Type B pancreatic cell (in vitro differentiated cells): ENCODE results near the gene SPATA3. TPM values are rescaled to one million over a fixed set of nuclear protein-coding genes. Genes with fewer than 3 reads are reported as not detected.

Experiments
- DNase-seq: peaks from one replicate; pipeline ENCODE4 v3.0.0; 2021; ENCODE audit warnings: mixed read lengths; ENCODE audit not compliant: unreplicated experiment; ENCODE audit errors: extremely low spot score
- H3K27ac Mint-ChIP-seq: 2 replicates; pipeline ENCODE4 v1.8.0; 2021; ENCODE audit warnings: mild to moderate bottlenecking, mixed read lengths
- H3K27me3 Mint-ChIP-seq: 2 replicates; pipeline ENCODE4 v1.8.0; 2021; ENCODE audit warnings: mixed read lengths
- H3K36me3 Mint-ChIP-seq: 2 replicates; pipeline ENCODE4 v1.8.0; 2021; ENCODE audit warnings: mixed read lengths
- H3K4me1 Mint-ChIP-seq: one replicate; pipeline ENCODE4 v1.8.0; 2021; ENCODE audit warnings: mixed read lengths; ENCODE audit not compliant: unreplicated experiment
- H3K4me3 Mint-ChIP-seq: 2 replicates; pipeline ENCODE4 v1.8.0; 2021; ENCODE audit warnings: mild to moderate bottlenecking, mixed read lengths
- H3K9me3 Mint-ChIP-seq: 2 replicates; pipeline ENCODE4 v1.8.0; 2021; ENCODE audit warnings: mixed read lengths
- total RNA-seq: library from RNA; stranded (reverse); gene quantifications from 2 replicates; pipeline ENCODE4 v1.2.1, GENCODE V29; 2021; ENCODE audit warnings: low replicate concordance
- TF ChIP-seq, protein P1 (sequence below): fragments of 200-600 bp; sonication (generic); conservative IDR thresholded peaks from 2 replicates; pipeline ENCODE4 v1.5.0; 2021; ENCODE audit warnings: antibody characterized with exemption, mild to moderate bottlenecking

The SPATA3 gene
- total RNA-seq, 1 donor from 2014 or later, result not detected

DNA sequence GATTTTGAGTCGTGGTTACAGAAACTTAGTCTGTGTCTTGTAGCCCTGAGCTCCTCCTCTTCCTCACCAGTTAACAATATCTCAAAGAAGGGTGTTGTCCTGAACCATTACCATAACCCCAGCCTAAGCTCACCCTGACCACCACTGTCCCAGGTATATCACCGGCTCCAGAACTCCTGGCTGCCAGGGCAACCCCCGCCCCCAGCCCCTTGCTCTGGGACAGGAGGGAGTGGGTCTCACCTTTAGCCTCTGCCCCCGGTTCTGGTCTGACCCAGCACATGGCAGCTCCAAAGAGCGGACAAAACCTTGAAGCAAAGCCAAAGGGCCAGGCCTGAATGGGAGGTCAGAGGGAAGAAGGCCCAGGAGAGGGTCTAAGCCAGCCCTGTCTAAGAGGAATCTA is 55.2 kb downstream of the SPATA3 start:
- Mint-ChIP-seq H3K4me3 (peak overlapping the region; percentile 53), H3K9me3 (no peaks in the 10 kb centered on the region), H3K27me3 (peaks cover 23% of the 10 kb centered on the region), H3K36me3 (no peaks in the 10 kb centered on the region), H3K4me1 (peaks cover 9% of the 10 kb centered on the region), H3K27ac (peak overlapping the region; percentile 79)
- DNase-seq, result no peak
- TF ChIP-seq, protein P1, sequence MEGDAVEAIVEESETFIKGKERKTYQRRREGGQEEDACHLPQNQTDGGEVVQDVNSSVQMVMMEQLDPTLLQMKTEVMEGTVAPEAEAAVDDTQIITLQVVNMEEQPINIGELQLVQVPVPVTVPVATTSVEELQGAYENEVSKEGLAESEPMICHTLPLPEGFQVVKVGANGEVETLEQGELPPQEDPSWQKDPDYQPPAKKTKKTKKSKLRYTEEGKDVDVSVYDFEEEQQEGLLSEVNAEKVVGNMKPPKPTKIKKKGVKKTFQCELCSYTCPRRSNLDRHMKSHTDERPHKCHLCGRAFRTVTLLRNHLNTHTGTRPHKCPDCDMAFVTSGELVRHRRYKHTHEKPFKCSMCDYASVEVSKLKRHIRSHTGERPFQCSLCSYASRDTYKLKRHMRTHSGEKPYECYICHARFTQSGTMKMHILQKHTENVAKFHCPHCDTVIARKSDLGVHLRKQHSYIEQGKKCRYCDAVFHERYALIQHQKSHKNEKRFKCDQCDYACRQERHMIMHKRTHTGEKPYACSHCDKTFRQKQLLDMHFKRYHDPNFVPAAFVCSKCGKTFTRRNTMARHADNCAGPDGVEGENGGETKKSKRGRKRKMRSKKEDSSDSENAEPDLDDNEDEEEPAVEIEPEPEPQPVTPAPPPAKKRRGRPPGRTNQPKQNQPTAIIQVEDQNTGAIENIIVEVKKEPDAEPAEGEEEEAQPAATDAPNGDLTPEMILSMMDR, result no peak

DNA sequence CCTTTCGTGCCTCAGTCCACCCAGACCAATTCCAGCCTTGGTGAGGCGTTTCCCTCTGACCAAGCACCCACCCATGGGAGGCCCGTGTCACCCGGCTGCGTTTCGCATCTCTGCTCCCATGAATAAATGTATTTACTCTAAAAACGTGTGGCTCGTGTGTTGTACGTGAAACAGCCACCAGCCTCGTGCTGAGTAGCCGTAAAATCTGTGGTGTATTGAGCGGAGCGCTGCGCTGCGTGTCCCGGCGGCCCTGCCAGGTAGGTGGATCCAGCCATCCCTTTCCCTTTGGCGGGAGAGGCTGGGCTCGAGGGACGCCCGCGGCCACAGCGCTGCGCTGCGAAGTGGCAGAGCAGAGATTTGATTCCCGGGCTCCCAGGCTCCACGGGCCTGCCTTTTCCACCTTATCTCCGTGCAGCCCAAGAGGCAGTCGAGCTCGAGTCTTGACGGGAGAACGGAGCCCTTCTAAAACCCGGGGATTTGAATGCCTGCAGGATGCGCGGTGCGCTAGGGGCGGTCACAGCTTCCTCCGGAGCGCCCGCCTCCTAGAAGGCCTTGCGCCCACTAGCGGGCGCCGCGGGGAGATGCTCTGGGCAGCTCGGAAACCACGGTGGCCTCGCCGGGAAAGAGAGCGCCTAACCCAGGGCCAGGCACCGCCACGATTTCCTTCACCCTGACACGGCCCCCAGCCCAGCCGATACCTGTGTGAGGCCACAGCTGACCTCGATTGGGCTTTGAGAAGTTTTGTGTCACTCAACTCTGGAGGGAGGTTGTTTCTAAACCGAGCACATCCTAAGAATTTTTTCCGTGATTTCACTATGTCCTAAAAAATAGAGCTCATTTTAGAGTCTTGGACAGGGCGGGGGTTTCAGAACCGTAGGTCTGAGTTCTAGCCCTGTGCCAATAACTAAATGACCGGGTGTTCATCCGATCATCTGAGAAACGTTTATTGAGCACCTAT is 56.9 kb downstream of the SPATA3 start:
- peak; percentile 89 for DNase-seq
- Mint-ChIP-seq H3K4me3 (peak overlapping the region; percentile 90), H3K9me3 (no peaks in the 10 kb centered on the region), H3K36me3 (no peaks in the 10 kb centered on the region), H3K27ac (peak overlapping the region; percentile 77), H3K4me1 (peaks cover 12% of the 10 kb centered on the region), H3K27me3 (peaks cover 23% of the 10 kb centered on the region)
- TF ChIP-seq, protein P1, result peak; percentile 97

DNA sequence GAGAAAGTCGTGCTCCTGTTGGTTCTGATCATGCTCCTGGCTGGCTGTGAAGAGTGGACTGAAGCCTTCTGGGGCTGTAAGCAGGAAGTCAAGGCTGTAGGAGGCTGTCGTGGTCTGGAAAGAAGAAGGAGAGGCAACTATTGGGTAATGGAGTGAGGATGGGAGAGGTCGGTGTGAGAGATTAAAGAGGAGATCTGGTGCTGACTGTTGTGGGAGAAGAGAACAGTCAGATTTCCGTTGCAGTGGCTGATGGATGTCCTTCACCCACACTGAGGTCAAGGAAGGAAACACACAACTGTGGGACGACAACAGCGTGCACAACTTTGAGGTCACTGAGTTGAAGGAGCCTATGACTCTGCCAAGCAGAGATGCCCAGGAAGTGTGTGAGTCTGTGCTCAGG is 57.9 kb downstream of the SPATA3 start:
- Mint-ChIP-seq H3K36me3 (no peaks in the 10 kb centered on the region), H3K4me3 (no peak overlapping the region), H3K9me3 (no peaks in the 10 kb centered on the region), H3K27me3 (peaks cover 20% of the 10 kb centered on the region), H3K4me1 (peaks cover 23% of the 10 kb centered on the region), H3K27ac (no peak overlapping the region)
- TF ChIP-seq, protein P1, result no peak
- no peak for DNase-seq

GRCh38 chr2:231056453-231057416 is 60.8 kb downstream of the SPATA3 start, which contains the start of gene PSMD1:
Gene PSMD1 (plus strand): TSS chr2:231056867. CDS start chr2:231057026, 159 bp downstream.
- no peaks in the 10 kb centered on the region for H3K9me3 Mint-ChIP-seq
- H3K27me3 Mint-ChIP-seq, result peaks cover 7% of the 10 kb centered on the region
- H3K27ac Mint-ChIP-seq, result peak within 1 kb of the TSS; percentile 100
- TF ChIP-seq, protein P1, result peak; percentile 95
- no peaks in the 10 kb centered on the region for H3K36me3 Mint-ChIP-seq
- H3K4me3 Mint-ChIP-seq, result peak within 1 kb of the TSS; percentile 99
- peaks cover 38% of the 10 kb centered on the region for H3K4me1 Mint-ChIP-seq
- peak; percentile 94 for DNase-seq

DNA sequence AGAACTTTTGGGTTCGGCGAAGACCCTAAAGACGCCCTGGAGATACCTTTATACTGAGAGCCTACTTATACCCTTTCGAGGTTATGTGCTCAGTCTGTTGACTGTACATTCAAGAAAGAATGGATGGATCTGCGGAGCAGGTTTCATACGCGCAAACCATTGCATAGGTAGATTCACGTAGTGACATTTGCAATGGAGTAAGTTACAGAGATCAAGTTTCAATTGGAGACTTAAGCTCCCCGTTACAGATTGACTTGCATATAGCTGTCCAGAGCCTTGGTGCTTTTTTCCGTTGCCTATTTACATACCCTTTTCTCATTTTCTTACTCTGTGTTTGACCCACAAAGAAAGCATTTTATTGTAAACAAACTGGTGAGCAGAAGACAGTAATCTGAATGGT is 61.7 kb downstream of the SPATA3 start:
- TF ChIP-seq, protein P1, result no peak
- Mint-ChIP-seq H3K27ac (peak overlapping the region; percentile 60), H3K27me3 (peaks cover 3% of the 10 kb centered on the region), H3K4me1 (peaks cover 33% of the 10 kb centered on the region), H3K36me3 (no peaks in the 10 kb centered on the region), H3K9me3 (no peaks in the 10 kb centered on the region), H3K4me3 (peak overlapping the region; percentile 99)
- DNase-seq, result no peak
